SU-DHL-6 (cell line): Measurements from ENCODE around the gene CARD14.

ENCODE experiments used
- EZH2phosphoT487 ChIP-seq: fragments of 200-600 bp; sonication (generic), shearing (Covaris generic); conservative IDR thresholded peaks from 2 replicates; pipeline ENCODE4 v1.6.1; 2018; ENCODE audit warnings: mild to moderate bottlenecking, antibody characterized with exemption, low read length, moderate library complexity, mixed read lengths
- TF ChIP-seq, protein P1 (sequence below): fragments of 200-600 bp; sonication (generic); IDR thresholded peaks from one replicate; pipeline ENCODE4 v1.5.1; 2017; ENCODE audit warnings: antibody characterized with exemption, mild to moderate bottlenecking, low read length, moderate library complexity; ENCODE audit not compliant: insufficient read depth, poor library complexity, severe bottlenecking

DNA sequence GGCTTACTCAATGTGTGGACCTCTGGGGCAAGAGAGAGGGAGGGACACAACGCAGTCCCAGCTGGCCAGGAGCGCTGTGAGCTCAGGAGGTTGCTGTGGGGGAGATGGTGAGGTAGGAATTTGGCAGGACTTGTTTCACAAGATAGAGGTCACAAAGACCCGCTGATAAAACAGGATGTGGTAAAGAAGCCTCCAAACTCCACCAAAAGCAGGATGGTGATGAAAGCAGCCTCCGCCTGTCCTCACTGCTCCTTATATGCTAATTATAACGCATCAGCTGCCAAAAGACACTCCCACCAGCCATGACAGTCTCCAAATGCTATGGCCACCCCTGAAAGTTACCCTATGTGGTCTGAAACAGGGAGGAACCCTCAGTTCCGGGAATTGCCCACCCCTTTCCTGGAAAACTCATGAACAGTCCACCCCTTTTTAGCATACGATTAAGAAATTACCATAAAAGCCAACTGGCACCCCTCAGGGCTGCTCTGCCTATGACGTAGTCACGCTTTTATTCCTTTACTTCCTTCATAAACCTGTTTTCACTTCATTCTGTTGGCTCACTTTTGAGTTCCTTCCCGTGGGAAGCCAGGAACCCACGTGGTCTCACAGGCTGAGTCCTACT lies 17.6 kb upstream of the CARD14 start:
- TF ChIP-seq, protein P1, sequence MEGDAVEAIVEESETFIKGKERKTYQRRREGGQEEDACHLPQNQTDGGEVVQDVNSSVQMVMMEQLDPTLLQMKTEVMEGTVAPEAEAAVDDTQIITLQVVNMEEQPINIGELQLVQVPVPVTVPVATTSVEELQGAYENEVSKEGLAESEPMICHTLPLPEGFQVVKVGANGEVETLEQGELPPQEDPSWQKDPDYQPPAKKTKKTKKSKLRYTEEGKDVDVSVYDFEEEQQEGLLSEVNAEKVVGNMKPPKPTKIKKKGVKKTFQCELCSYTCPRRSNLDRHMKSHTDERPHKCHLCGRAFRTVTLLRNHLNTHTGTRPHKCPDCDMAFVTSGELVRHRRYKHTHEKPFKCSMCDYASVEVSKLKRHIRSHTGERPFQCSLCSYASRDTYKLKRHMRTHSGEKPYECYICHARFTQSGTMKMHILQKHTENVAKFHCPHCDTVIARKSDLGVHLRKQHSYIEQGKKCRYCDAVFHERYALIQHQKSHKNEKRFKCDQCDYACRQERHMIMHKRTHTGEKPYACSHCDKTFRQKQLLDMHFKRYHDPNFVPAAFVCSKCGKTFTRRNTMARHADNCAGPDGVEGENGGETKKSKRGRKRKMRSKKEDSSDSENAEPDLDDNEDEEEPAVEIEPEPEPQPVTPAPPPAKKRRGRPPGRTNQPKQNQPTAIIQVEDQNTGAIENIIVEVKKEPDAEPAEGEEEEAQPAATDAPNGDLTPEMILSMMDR: no peak
- TF ChIP-seq EZH2phosphoT487: no peak
